CD4-positive, alpha-beta T cell treated with Interleukin-1 beta for 1 hour (primary cell): ENCODE measurements around the gene MAP3K3.

ENCODE experiments used
- DNase-seq, 2 donors: peaks; one replicate each; pipeline ENCODE4 v3.0.0-alpha.2; 2020 to 2022

Gene MAP3K3

GRCh38 chr17:63621684-63622573, at the start of gene MAP3K3:
MAP3K3 (plus strand) TSS chr17:63622417; CDS start chr17:63622760, 343 bp downstream.
- DNase-seq = peak; percentile 99

- no peak for DNase-seq
Measured at GRCh38 chr17:63573634-63574033, 48.6 kb upstream of the MAP3K3 start.

- no peak for DNase-seq
Measured at GRCh38 chr17:63578027-63578768, 44.0 kb upstream of the MAP3K3 start.

GRCh38 chr17:63578769-63579111, 43.5 kb upstream of the MAP3K3 start:
- DNase-seq = no peak

GRCh38 chr17:63579633-63580032, 42.6 kb upstream of the MAP3K3 start:
- DNase-seq = no peak

GRCh38 chr17:63587770-63588169, 34.4 kb upstream of the MAP3K3 start:
- no peak for DNase-seq

GRCh38 chr17:63588797-63589196, 33.4 kb upstream of the MAP3K3 start:
- DNase-seq = no peak

- DNase-seq = no peak
Measured at GRCh38 chr17:63589646-63590045, 32.6 kb upstream of the MAP3K3 start.

- no peak for DNase-seq
Measured at GRCh38 chr17:63592797-63593196, 29.4 kb upstream of the MAP3K3 start.

GRCh38 chr17:63595132-63595531, 27.1 kb upstream of the MAP3K3 start:
- DNase-seq = no peak

GRCh38 chr17:63596856-63597586, 25.2 kb upstream of the MAP3K3 start:
- DNase-seq = peak in 1 of 2 donors; percentile 28

- peak in 1 of 2 donors; percentile 36 for DNase-seq
Measured at GRCh38 chr17:63598281-63598680, 23.9 kb upstream of the MAP3K3 start.

GRCh38 chr17:63600569-63601438, 21.4 kb upstream of the MAP3K3 start, which contains the start of gene TACO1:
TACO1 (plus strand) TSS chr17:63600895; CDS start chr17:63601084, 189 bp downstream.
- DNase-seq = peak; percentile 70 to 77

GRCh38 chr17:63601439-63602371, 20.5 kb upstream of the MAP3K3 start:
- no peak for DNase-seq

GRCh38 chr17:63609816-63610573, 12.2 kb upstream of the MAP3K3 start:
- DNase-seq = peak in 1 of 2 donors; percentile 49

- no peak for DNase-seq
Measured at GRCh38 chr17:63610854-63611253, 11.4 kb upstream of the MAP3K3 start.

GRCh38 chr17:63611354-63611753, 10.9 kb upstream of the MAP3K3 start:
- DNase-seq = peak in 1 of 2 donors; percentile 34

GRCh38 chr17:63613663-63614062, 8.6 kb upstream of the MAP3K3 start:
- DNase-seq = no peak

- DNase-seq = no peak
Measured at GRCh38 chr17:63621229-63621683, 961 bp upstream of the MAP3K3 start.
